ENCODE data around the gene SLFN12. TPM values are rescaled to one million over a fixed set of nuclear protein-coding genes. Genes with fewer than 3 reads are reported as not detected.

The SLFN12 gene
- total and polyA plus RNA-seq, 2 donors (not counting 1 experiment from before 2014, with no cell fraction given): 26.1 to 34.0 TPM

DNA sequence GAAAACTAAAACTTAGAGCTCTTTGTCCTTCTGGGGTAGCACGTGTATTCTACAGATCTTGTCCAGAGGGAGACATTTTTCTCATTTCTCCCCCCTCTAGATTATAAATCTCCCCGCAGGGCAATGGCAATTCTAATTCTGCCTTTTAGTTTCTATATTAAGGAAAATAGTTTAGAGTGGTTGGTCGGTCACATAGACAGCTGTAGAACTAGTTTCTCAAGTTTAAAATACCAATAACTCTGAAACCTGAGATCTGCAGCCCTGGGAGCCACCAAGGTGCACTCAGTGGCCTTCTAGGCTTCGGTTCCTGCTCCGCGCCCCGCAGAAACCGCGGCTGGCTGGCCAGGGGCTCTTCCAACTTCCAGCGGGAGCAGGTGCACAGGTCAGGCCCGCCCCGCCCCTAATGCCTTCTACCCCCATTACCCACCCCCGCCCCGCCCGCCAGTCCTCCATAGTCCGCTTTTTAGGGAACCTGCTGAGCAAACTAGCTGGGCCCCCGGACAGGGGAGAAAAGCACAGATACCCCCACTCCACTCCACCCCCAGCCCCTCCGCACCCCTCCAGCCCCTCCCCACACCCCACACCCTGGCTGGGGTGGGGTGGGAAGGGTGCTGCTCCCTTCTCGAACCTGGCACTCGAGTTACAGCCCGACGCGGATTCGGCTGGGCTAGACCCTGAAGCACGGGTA is 59.3 kb downstream of the SLFN12 start:
- Histone ChIP-seq H3K4me1 (ENCODE audit: control insufficient read depth, extremely low read depth, insufficient read depth, low read length) (no peaks in the 10 kb centered on the region), H4K20me1 (ENCODE audit: control insufficient read depth, extremely low read depth, insufficient read depth, low read length) (no peaks in the 10 kb centered on the region), H3K27ac (ENCODE audit: insufficient read depth, low read length) (peak overlapping the region; percentile 100), H3K36me3 (ENCODE audit: control insufficient read depth, insufficient read depth, low read length) (peaks cover 4% of the 10 kb centered on the region), H3K79me2 (ENCODE audit: control insufficient read depth, insufficient read depth, low read length) (peaks cover 49% of the 10 kb centered on the region), H3K4me3 (replicated peaks in 1 of 4; ENCODE audit: control extremely low read depth in 1 of 4, insufficient read depth in 1 of 4, low read depth in 3 of 4, low read length in 4 of 4) (peak overlapping the region; percentile 83 to 91 (median 86)), H3K9me3 (ENCODE audit: control insufficient read depth, insufficient read depth, low read depth, low read length) (no peaks in the 10 kb centered on the region), H3K9ac (ENCODE audit: insufficient read depth, low read length) (peak overlapping the region; percentile 83), H3K27me3 (ENCODE audit: control insufficient read depth, insufficient read depth, low read length) (no peaks in the 10 kb centered on the region), H3K4me2 (ENCODE audit: extremely low read depth, insufficient read depth, low read length) (peak overlapping the region; percentile 69), H2AFZ (ENCODE audit: low read length) (no peak overlapping the region)
- DNase-seq (ENCODE audit: low read depth in 2 of 2): peak in 1 of 2 donors; percentile 17
- TF ChIP-seq, protein P1, sequence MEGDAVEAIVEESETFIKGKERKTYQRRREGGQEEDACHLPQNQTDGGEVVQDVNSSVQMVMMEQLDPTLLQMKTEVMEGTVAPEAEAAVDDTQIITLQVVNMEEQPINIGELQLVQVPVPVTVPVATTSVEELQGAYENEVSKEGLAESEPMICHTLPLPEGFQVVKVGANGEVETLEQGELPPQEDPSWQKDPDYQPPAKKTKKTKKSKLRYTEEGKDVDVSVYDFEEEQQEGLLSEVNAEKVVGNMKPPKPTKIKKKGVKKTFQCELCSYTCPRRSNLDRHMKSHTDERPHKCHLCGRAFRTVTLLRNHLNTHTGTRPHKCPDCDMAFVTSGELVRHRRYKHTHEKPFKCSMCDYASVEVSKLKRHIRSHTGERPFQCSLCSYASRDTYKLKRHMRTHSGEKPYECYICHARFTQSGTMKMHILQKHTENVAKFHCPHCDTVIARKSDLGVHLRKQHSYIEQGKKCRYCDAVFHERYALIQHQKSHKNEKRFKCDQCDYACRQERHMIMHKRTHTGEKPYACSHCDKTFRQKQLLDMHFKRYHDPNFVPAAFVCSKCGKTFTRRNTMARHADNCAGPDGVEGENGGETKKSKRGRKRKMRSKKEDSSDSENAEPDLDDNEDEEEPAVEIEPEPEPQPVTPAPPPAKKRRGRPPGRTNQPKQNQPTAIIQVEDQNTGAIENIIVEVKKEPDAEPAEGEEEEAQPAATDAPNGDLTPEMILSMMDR (conservative IDR thresholded peaks at IDR 0.05 in 1 of 2, IDR thresholded peaks at IDR 0.05 in 1 of 2; ENCODE audit: low read depth in 1 of 2, low read length in 2 of 2): no peak
- no peak for TF ChIP-seq EZH2 (IDR thresholded peaks at IDR 0.05; ENCODE audit: low read length, missing control alignments)

DNA sequence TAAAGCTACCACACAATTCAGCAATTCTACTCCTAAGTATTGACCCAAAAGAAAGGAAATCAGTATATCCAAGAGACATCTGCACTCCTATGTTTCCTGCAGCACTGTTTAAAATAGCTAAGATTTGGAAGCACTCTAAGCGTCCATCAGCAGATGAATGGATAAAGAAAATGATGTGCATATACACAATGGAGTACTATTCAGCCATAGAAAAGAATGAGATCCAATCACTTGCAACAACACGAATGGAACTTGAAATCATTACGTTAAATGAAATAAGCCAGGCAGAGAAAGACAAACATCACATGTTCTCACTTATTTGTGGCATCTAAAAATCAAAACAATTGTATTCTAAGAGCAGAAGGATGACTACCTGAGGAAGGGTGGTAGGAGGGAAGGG is 60.4 kb downstream of the SLFN12 start:
- Histone ChIP-seq H3K9me3 (ENCODE audit: control insufficient read depth, insufficient read depth, low read depth, low read length) (no peaks in the 10 kb centered on the region), H3K9ac (ENCODE audit: insufficient read depth, low read length) (no peak overlapping the region), H3K27ac (ENCODE audit: insufficient read depth, low read length) (no peak overlapping the region), H3K4me3 (replicated peaks in 1 of 4; ENCODE audit: control extremely low read depth in 1 of 4, insufficient read depth in 1 of 4, low read depth in 3 of 4, low read length in 4 of 4) (peak overlapping the region; percentile 23 to 91 (median 86)), H3K4me2 (ENCODE audit: extremely low read depth, insufficient read depth, low read length) (peak overlapping the region; percentile 64), H3K4me1 (ENCODE audit: control insufficient read depth, extremely low read depth, insufficient read depth, low read length) (no peaks in the 10 kb centered on the region), H2AFZ (ENCODE audit: low read length) (no peak overlapping the region), H3K36me3 (ENCODE audit: control insufficient read depth, insufficient read depth, low read length) (peaks cover 4% of the 10 kb centered on the region), H3K79me2 (ENCODE audit: control insufficient read depth, insufficient read depth, low read length) (peaks cover 50% of the 10 kb centered on the region), H4K20me1 (ENCODE audit: control insufficient read depth, extremely low read depth, insufficient read depth, low read length) (no peaks in the 10 kb centered on the region), H3K27me3 (ENCODE audit: control insufficient read depth, insufficient read depth, low read length) (no peaks in the 10 kb centered on the region)
- TF ChIP-seq, protein P1 (conservative IDR thresholded peaks at IDR 0.05 in 1 of 2, IDR thresholded peaks at IDR 0.05 in 1 of 2; ENCODE audit: low read depth in 1 of 2, low read length in 2 of 2): no peak
- TF ChIP-seq EZH2 (IDR thresholded peaks at IDR 0.05; ENCODE audit: low read length, missing control alignments): no peak
- no peak for DNase-seq (ENCODE audit: low read depth in 2 of 2)

DNA sequence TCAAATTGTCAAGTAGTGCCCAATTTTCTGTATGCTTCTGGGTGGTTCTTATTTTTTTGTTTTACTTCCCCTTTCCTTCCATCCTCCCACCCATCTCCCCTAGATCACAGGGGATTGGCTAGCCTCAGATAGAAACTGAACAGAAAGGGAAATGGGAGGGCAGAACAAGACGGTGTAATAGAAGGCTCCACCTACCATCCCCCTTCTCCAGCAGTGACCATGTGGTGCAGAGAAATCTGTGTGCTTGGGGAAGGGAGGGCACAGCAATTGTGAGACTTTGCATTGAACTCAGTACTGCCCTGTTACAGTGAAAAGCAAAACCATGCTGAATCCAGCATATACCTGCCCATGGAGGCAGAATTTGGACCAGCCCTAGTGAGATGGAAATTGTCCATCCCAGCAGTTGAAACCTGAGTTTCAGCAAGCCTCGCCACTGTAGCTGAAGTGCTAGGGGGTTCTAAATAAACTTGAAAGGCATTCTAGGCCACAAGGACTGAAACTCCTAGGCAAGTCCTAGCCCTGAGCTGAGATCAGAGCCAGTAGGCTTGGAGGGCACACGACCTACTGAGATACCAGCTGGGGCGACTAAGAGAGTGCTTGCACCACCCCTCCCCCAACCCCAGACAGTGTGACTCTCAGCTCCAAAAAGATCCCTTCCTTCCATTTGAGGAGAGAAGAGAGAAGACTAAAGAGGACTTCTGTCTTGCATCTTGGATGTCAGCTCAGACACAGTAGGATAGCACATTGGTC is 64.0 kb downstream of the SLFN12 start:
- H3K4me3 ChIP-seq (replicated peaks in 1 of 4; ENCODE audit: control extremely low read depth in 1 of 4, insufficient read depth in 1 of 4, low read depth in 3 of 4, low read length in 4 of 4): no peak overlapping the region
- no peak overlapping the region for H3K4me2 ChIP-seq (ENCODE audit: extremely low read depth, insufficient read depth, low read length)
- H3K27ac ChIP-seq (ENCODE audit: insufficient read depth, low read length): no peak overlapping the region
- peaks cover 51% of the 10 kb centered on the region for H3K79me2 ChIP-seq (ENCODE audit: control insufficient read depth, insufficient read depth, low read length)
- no peaks in the 10 kb centered on the region for H3K9me3 ChIP-seq (ENCODE audit: control insufficient read depth, insufficient read depth, low read depth, low read length)
- no peaks in the 10 kb centered on the region for H3K4me1 ChIP-seq (ENCODE audit: control insufficient read depth, extremely low read depth, insufficient read depth, low read length)
- H3K36me3 ChIP-seq (ENCODE audit: control insufficient read depth, insufficient read depth, low read length): peaks cover 4% of the 10 kb centered on the region
- H4K20me1 ChIP-seq (ENCODE audit: control insufficient read depth, extremely low read depth, insufficient read depth, low read length): peaks cover 2% of the 10 kb centered on the region
- no peaks in the 10 kb centered on the region for H3K27me3 ChIP-seq (ENCODE audit: control insufficient read depth, insufficient read depth, low read length)
- DNase-seq (ENCODE audit: low read depth in 2 of 2): peak in 1 of 2 donors; percentile 53
- H3K9ac ChIP-seq (ENCODE audit: insufficient read depth, low read length): no peak overlapping the region
- H2AFZ ChIP-seq (ENCODE audit: low read length): no peak overlapping the region
- no peak for TF ChIP-seq EZH2 (IDR thresholded peaks at IDR 0.05; ENCODE audit: low read length, missing control alignments)
- TF ChIP-seq, protein P1 (conservative IDR thresholded peaks at IDR 0.05 in 1 of 2, IDR thresholded peaks at IDR 0.05 in 1 of 2; ENCODE audit: low read depth in 1 of 2, low read length in 2 of 2): no peak
